Adipocyte (in vitro differentiated cells): Measurements from ENCODE around the gene FYN.
"Not testable (repeated sequence)": the region's sequence is repeated elsewhere in the genome, so short reads cannot be mapped to it uniquely, and the experiment has no call there.

ENCODE experiments used
- DNase-seq: peaks from one replicate; pipeline ENCODE4 v3.0.0-alpha.2; 2015; ENCODE audit warnings: low read depth
- H3K27me3 ChIP-seq: replicated peaks from 2 replicates; pipeline ENCODE4 v1.7.0; 2013; ENCODE audit warnings: mild to moderate bottlenecking, low read length, moderate library complexity; ENCODE audit not compliant: control insufficient read depth, insufficient read depth
- H3K36me3 ChIP-seq: 2 replicates; pipeline ENCODE4 v1.7.0; 2013; ENCODE audit warnings: low read length, mild to moderate bottlenecking, moderate library complexity; ENCODE audit not compliant: control insufficient read depth, insufficient read depth, severe bottlenecking
- H3K4me1 ChIP-seq: 2 replicates; pipeline ENCODE4 v1.7.0; 2013; ENCODE audit warnings: mild to moderate bottlenecking, low read length, moderate library complexity; ENCODE audit not compliant: control insufficient read depth, insufficient read depth
- H3K4me3 ChIP-seq: 2 replicates; pipeline ENCODE4 v1.7.0; 2013; ENCODE audit warnings: mild to moderate bottlenecking, low read length, moderate library complexity
- H3K9ac ChIP-seq: 2 replicates; pipeline ENCODE4 v1.7.0; 2013; ENCODE audit warnings: mild to moderate bottlenecking, low read length, moderate library complexity
- H3K9me3 ChIP-seq: 2 replicates; pipeline ENCODE4 v1.7.0; 2013; ENCODE audit warnings: mild to moderate bottlenecking, low read length, moderate library complexity; ENCODE audit not compliant: control insufficient read depth

The FYN gene

GRCh38 chr6:111793711-111794111, 79.5 kb downstream of the FYN start:
- H3K27me3 ChIP-seq = no peaks in the 10 kb centered on the region
- H3K4me1 ChIP-seq = peaks cover 46% of the 10 kb centered on the region
- H3K4me3 ChIP-seq = no peak overlapping the region
- no peaks in the 10 kb centered on the region for H3K9me3 ChIP-seq
- no peak for DNase-seq
- H3K36me3 ChIP-seq = no peaks in the 10 kb centered on the region
- no peak overlapping the region for H3K9ac ChIP-seq

DNA sequence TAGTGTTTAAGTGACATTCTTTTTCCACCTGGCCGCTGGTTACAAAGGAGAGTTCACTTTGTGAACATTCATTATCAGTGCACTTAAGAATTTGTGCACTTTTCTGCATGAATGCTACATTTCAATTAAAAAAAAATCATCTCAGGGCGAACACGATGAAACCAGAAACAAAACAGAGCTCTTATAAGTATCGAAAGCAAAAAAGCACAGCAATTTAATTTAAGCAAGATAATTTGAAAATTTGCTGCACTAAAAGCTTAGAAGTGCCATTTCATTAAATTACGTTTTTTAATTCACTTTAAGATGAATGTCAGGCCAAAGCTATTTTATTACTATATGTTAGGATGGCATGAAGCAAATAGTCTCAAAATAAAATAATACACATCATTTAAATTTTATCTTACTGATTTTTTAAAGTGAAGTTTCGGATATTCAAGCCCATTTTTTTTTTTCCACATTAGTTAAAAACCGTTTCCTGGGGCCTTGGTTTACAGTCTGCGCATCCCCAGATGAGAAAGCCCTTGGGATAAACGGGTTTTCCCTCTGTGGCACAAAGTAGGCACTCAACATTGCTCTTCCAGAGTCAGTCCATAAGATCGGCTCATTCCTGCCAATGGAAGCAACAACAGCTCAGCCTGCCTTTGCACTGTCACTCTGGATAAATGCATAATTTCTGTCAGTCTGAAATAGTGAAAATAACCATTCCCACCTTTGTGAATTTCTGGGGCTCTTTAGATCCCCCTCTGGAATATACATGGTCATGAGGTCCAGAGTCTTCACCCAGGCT, 80.1 kb downstream of the FYN start:
- no peaks in the 10 kb centered on the region for H3K36me3 ChIP-seq
- DNase-seq = no peak
- H3K9me3 ChIP-seq = no peaks in the 10 kb centered on the region
- no peak overlapping the region for H3K4me3 ChIP-seq
- H3K9ac ChIP-seq = no peak overlapping the region
- peaks cover 46% of the 10 kb centered on the region for H3K4me1 ChIP-seq
- H3K27me3 ChIP-seq = no peaks in the 10 kb centered on the region

GRCh38 chr6:111792241-111792640, 81.0 kb downstream of the FYN start:
- no peaks in the 10 kb centered on the region for H3K27me3 ChIP-seq
- H3K4me1 ChIP-seq = peaks cover 45% of the 10 kb centered on the region
- H3K4me3 ChIP-seq = no peak overlapping the region
- DNase-seq = no peak
- H3K9ac ChIP-seq = no peak overlapping the region
- H3K9me3 ChIP-seq = no peaks in the 10 kb centered on the region
- H3K36me3 ChIP-seq = no peaks in the 10 kb centered on the region

- Histone ChIP-seq H3K4me1 (peaks cover 45% of the 10 kb centered on the region), H3K9me3 (no peaks in the 10 kb centered on the region), H3K36me3 (no peaks in the 10 kb centered on the region), H3K27me3 (no peaks in the 10 kb centered on the region), H3K4me3 (no peak overlapping the region), H3K9ac (no peak overlapping the region)
- DNase-seq = peak; percentile 18
Observed at GRCh38 chr6:111791415-111791814, 81.8 kb downstream of the FYN start.

- Histone ChIP-seq H3K4me3 (peak overlapping the region; percentile 57), H3K36me3 (no peaks in the 10 kb centered on the region), H3K9me3 (no peaks in the 10 kb centered on the region), H3K27me3 (no peaks in the 10 kb centered on the region), H3K4me1 (peaks cover 39% of the 10 kb centered on the region), H3K9ac (peak overlapping the region; percentile 71)
- peak; percentile 15 for DNase-seq
Observed at GRCh38 chr6:111789598-111789997, 83.7 kb downstream of the FYN start.

GRCh38 chr6:111788379-111789276, 84.6 kb downstream of the FYN start:
- peak overlapping the region; percentile 57 for H3K4me3 ChIP-seq
- H3K9me3 ChIP-seq = no peaks in the 10 kb centered on the region
- peaks cover 46% of the 10 kb centered on the region for H3K4me1 ChIP-seq
- peaks cover 3% of the 10 kb centered on the region for H3K36me3 ChIP-seq
- no peaks in the 10 kb centered on the region for H3K27me3 ChIP-seq
- H3K9ac ChIP-seq = peak overlapping the region; percentile 71
- no peak for DNase-seq

GRCh38 chr6:111786151-111786550, 87.1 kb downstream of the FYN start:
- not testable (repeated sequence) for H3K9ac ChIP-seq, H3K27me3 ChIP-seq, H3K4me3 ChIP-seq, H3K9me3 ChIP-seq, H3K36me3 ChIP-seq, DNase-seq
- H3K4me1 ChIP-seq = peaks cover 43% of the 10 kb centered on the region

- DNase-seq = no peak
- Histone ChIP-seq H3K4me3 (no peak overlapping the region), H3K4me1 (peaks cover 34% of the 10 kb centered on the region)
Observed at GRCh38 chr6:111784433-111784832, 88.8 kb downstream of the FYN start.

DNA sequence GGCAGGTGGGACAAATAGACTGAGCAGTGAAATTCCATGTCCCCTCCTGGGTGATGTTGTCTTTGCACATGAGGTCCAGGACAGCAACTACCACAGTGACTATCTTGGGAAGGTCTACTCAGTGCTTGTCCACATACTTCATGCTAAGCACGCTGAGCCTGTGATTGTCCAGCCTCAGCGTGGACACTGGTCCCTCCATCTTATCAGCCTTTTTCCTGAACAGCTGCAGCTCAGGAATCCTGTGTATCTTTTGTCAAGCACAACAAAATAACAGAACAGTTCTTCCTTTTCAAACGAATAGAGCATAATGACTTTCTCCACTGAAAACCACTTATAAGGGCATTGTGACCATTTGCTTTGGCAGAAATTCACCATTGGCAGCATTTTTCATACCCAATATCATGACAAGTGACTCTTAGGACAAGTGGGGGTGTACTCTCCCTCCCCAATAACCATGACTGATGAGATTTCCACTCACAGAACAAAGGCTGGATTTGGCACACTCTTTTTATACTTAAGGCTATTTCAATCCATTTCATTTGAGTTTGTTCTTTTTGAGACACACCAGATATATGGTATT, 90.3 kb downstream of the FYN start:
- H3K27me3 ChIP-seq = no peaks in the 10 kb centered on the region
- no peak overlapping the region for H3K9ac ChIP-seq
- no peak for DNase-seq
- H3K4me3 ChIP-seq = no peak overlapping the region
- no peaks in the 10 kb centered on the region for H3K9me3 ChIP-seq
- H3K36me3 ChIP-seq = peaks cover 16% of the 10 kb centered on the region
- H3K4me1 ChIP-seq = peaks cover 20% of the 10 kb centered on the region

More at GRCh38 chr6:111784433-111784832, 88.8 kb downstream of the FYN start:
- no peaks in the 10 kb centered on the region for H3K9me3 ChIP-seq
- peaks cover 10% of the 10 kb centered on the region for H3K36me3 ChIP-seq
- H3K27me3 ChIP-seq = no peaks in the 10 kb centered on the region
- H3K9ac ChIP-seq = no peak overlapping the region

DNA sequence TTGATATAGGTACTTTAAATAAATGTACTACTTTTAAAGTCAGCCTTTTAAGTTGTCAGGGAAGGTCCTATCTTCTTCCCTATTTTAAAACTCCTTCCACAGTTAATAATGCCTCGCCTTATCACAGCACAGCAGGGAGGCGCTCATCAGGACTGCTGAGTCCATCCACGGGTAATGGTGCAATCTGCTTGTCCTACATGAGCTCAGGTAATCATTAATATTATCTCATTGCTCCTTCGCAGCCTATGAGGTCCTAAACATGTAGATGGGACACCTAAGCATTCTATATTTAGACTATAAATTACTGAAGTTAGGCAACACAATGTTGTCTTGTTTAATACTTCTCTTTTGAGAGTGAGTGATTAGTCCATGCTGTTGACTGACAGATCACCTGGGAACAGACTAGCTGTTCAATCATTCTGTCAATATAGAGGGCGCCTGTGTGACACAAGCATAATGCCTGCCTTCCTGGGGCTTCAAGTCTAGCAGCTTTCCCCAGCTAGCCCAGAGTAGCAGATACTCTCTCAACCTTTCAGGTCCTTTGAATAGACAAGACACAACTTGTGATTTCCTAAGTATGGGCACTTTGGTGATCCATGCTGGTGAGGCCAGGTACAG, 91.0 kb downstream of the FYN start:
- H3K4me1 ChIP-seq = peaks cover 24% of the 10 kb centered on the region
- DNase-seq = no peak
- peaks cover 19% of the 10 kb centered on the region for H3K36me3 ChIP-seq

More for the DNA sequence above, 91.0 kb downstream of the FYN start:
- no peak overlapping the region for H3K4me3 ChIP-seq
- H3K9me3 ChIP-seq = no peaks in the 10 kb centered on the region
- no peaks in the 10 kb centered on the region for H3K27me3 ChIP-seq
- H3K9ac ChIP-seq = no peak overlapping the region
